ENCODE results near the gene SCYL3.
"Not testable (repeated sequence)": the region's sequence is repeated elsewhere in the genome, so short reads cannot be mapped to it uniquely, and the experiment has no call there.

Gene SCYL3

GRCh38 chr1:169867012-169867675 lies 26.6 kb downstream of the SCYL3 start:
- DNase-seq: no peak

- DNase-seq: no peak
Measured at GRCh38 chr1:169866577-169866976, 27.1 kb downstream of the SCYL3 start.

- not testable (repeated sequence) for DNase-seq
Measured at GRCh38 chr1:169864531-169864930, 29.2 kb downstream of the SCYL3 start.

- DNase-seq: no peak
Measured at GRCh38 chr1:169860750-169861149, 32.9 kb downstream of the SCYL3 start.

- no peak for DNase-seq
Measured at GRCh38 chr1:169860187-169860586, 33.5 kb downstream of the SCYL3 start.

- DNase-seq: no peak
Measured at GRCh38 chr1:169859001-169859400, 34.7 kb downstream of the SCYL3 start.

DNA sequence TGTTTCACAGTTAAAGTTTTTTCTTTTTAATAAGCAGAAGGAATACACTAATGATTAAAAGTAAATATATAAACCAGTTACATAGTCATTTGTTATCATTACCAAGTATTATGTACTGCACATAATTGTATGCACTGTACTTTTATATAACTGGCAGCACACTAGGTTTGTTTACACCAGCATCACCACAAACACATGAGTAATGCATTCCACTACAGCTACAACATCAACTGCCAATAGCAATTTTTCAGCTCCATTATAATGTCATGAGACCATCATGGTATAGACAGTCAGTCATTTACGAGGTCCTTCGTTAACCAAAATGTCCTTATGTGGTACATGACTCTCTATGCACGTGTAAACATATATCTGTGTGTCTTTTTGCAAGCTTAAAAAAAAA lies 35.2 kb downstream of the SCYL3 start:
- DNase-seq: no peak

GRCh38 chr1:169853341-169853740 lies 40.4 kb downstream of the SCYL3 start:
- no peak for DNase-seq

DNA sequence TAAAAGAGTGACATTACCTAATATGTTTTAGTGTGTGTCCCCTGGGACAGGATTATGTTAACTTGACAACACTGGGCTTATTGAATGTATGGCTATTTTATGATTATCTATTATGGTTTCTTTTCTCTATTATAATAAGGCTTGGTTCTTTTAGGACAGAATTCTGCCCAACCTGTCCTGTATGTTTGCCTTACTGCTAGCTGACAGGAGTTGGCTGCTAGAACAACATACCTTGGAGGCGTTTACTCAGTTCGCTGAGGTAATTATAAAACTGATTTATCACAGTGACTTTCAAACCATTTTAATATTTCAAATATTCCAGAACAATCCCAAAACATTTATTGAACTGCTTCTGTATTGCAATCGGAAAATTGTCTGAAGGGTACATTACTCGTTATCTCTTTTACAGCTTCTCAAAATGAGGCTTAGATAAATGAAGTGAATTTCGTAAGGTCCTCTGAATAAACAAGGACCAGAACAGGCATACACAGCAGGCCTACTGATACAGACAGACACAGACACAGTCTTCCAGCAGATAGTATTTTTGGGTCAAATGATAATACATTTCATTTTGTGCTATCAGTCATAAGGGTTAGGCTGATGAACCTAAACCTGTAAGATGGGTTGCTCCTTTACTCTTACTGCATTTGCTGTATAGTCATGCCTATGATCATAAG lies 44.2 kb downstream of the SCYL3 start:
- no peak for DNase-seq

DNA sequence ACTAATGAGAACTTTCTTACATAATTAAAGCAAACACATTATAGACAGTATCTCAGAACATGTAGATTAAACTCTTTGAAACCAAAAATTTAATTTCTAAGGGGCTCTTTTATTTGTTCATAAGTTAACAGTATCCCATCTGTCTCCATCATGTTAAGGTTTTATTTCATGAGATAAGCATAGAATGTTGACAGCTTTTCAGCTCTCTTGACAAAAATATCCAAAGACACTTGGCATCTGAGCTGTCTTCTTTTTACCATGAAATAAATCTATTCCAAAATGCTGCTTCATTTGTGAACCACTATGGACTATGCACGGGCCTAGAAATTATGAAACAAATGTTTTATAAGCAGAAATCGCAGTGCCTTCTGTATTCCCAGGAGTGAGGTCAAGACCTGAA lies 45.2 kb downstream of the SCYL3 start:
- DNase-seq: no peak

DNA sequence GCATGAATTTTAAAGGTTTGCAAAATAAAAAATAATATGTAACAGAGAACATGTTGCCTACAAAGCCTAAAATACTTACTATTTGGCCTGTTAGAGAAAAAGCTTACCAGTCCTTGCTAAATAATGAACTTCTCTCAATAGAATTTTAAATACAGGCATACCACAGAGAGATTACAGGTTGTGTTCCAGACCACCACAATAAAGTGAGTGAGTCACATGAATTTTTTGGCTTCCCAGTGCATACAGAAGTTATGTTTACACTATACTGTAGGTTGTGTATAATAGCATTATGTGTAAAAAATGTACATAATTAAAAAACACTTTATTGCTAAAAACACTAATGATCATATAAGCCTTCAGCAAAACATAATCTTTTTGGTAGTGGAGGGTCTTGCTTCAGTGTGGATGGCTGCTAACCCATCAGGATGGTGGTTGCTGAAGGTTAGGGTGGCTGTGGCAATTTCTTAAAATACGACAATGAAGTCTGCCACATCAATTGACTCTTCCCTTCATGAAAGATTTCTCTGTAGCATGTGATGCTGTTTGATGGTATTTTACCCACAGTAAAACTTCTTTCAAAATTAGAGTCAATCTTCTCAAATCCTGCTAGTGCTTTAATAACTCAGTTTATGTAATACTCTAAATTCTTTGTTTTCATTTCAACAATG lies 48.6 kb downstream of the SCYL3 start:
- DNase-seq: no peak

DNA sequence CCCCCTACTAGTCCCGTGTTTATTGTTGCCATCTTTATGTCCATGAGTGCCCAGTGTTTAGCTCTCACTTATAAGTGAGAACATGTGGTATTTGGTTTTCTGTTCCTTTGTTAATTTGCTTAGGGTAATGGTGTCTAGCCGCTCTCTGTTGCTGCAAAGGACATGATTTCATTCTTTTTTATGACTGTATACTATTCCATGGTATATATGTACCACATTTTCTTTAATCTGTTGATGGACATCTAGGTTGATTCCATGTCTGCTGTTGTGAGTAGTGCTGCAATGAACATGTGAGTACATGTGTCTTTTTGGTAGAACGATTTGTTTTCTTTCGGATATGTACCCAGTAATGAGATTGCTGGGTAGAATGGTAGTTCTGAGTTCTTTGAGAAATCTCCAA lies 54.8 kb downstream of the SCYL3 start:
- no peak for DNase-seq

- DNase-seq: no peak
Measured at GRCh38 chr1:169836198-169836597, 57.5 kb downstream of the SCYL3 start.

- no peak for DNase-seq
Measured at GRCh38 chr1:169835647-169836046, 58.0 kb downstream of the SCYL3 start.

DNA sequence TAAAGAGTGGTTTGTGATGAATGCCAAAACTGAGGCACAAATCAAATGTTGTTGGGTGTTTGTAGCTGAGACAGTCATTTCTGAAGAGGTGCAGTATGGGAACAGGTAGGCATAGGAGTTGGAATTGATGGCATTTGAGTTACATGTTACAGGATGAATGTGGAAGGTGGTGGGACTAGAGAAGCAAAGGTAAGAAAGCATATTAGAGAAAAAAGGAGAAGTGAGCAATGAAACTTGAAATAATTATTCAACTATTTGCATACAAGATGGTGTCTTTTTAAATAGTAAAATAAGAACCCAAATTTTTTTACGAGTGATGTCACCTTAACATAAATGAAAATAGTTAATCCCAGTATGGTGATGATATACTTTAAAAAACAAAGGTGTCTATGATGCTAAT lies 58.8 kb downstream of the SCYL3 start:
- DNase-seq: no peak

- DNase-seq: no peak
Measured at GRCh38 chr1:169833179-169833901, 60.4 kb downstream of the SCYL3 start.

DNA sequence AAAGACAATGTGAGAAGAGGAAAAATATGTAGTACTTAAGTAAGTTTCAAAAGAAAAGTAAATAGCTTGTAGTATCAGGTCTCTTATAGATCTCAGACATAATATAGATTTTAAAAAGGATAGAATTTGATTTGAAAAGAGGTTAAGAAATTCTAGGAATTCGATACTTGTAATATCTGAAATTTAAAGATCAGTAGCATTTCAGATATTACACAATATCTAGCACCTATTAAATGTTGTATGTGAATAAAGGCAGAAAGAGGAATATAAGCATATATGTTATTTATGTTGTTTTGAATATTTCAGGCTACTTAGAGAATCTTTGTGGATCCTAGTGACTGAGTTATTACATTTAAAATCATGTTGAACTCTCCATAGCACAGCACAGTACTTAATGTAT lies 64.0 kb downstream of the SCYL3 start:
- no peak for DNase-seq

- no peak for DNase-seq
Measured at GRCh38 chr1:169824153-169824552, 69.5 kb downstream of the SCYL3 start.

- DNase-seq: no peak
Measured at GRCh38 chr1:169821500-169821899, 72.2 kb downstream of the SCYL3 start.

GRCh38 chr1:169816617-169817016 lies 77.1 kb downstream of the SCYL3 start:
- no peak for DNase-seq

GRCh38 chr1:169814265-169814664 lies 79.4 kb downstream of the SCYL3 start:
- DNase-seq: no peak

DNA sequence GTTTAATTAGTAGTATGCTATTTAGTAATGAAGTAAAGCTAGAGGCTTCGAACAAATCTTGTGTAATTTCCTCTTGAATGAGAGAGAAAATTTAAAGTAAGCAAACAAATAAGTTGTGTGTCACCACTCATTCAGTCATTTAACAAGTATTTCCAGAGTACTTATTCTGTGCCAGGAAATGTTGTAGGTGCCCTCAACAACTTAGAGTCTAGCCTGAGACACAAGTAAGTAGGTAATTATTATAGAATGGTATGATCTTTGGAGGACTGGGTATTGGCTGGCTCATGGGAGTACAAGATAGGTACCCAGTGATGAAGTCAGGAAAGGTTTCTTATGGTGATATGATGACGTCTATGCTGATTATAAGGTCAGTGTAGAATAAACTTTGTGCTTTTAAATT lies 81.6 kb downstream of the SCYL3 start:
- DNase-seq: no peak

GRCh38 chr1:169811418-169812035 lies 82.2 kb downstream of the SCYL3 start:
- not testable (repeated sequence) for DNase-seq
